DMS79 treated with DMSO at 0.1 percent for 48 hours (cell line): ENCODE measurements around the gene EVL.
"Not testable (repeated sequence)": the region's sequence is repeated elsewhere in the genome, so short reads cannot be mapped to it uniquely, and the experiment has no call there.

Source experiments
- DNase-seq: peaks from one replicate; lab custom pipeline; 2025; lab: John Stamatoyannopoulos, UW

Gene EVL

DNA sequence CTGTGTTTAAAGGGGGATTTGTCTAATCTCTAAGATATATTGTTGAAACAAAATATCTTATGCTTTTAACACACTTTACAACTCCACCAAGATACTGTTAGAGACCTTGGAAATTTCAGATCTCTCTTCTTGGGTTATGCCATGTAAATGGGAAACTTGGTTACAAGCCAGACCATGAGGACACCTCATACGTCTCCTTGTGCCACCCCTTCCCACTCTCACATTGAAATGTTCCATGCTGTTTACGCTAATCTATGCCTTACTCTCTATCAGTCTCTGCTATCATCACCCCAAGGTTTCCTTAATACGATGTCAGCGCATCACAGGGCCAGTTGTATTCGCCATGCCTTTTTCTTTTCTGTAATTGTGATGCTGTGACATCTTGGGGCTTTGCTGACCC is 107.6 kb downstream of the EVL start:
- DNase-seq = no peak

DNA sequence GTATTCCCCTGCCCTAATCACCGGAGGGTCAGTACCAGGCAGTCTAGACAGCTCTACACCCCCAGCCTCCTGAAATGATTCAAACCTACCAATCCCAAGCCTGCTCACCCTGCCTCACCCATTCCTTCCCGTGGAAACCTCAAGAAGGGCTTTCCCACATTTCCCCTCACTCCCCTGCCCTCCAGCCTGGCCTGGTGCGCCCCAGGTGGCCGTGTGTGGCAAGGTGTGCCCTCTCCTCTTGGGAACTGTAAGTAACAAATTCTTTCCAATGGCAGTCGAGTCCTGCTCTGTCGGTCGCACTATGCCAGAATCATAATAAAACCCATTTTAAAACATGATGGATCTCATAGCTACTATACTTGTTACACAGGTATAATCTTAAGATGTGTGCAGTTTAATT is 108.1 kb downstream of the EVL start:
- no peak for DNase-seq

DNA sequence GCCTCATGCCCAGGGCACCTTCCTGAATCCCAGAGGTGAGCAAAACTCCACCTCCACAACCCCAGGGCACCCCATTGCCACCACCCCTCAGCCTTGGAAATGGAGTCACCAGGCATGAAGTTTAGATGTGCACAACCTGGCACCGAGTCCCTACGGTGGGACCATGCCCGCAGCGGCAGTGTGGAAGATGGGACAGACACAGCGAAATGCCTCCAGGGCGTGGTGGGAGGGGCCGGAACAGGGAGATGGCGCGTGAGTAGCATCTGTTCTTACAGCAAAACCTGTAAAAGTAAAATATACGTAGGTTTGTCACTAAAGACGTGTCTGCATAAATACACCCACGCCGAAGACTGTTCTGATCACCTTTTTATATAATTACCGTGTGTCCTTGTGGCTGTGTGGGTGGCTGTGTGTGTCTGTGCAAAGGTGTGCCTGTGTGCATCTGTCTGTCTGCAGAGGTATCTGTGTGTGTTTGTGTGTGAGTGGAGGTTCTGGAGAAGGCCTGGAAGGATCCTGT is 111.6 kb downstream of the EVL start:
- DNase-seq = no peak

DNA sequence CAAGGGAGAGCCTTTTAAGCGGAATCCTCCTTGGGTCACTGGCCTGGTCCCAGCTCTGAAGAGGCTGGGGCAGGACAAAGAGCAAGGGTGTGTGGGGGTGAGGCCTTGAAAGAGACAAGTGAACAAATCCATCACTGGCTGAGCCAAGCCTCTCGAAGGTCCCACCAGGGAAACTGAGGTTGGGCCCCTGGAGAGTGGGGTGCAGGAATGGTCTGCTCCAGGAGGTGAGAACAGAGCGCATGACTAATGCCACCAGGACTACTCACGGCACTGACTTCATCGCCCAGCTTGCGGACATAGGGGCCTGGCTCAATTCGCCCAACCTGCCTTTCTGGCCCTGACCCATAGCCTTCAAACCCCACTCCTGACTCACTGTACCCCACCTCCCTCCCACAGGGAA is 113.5 kb downstream of the EVL start:
- DNase-seq = no peak

DNA sequence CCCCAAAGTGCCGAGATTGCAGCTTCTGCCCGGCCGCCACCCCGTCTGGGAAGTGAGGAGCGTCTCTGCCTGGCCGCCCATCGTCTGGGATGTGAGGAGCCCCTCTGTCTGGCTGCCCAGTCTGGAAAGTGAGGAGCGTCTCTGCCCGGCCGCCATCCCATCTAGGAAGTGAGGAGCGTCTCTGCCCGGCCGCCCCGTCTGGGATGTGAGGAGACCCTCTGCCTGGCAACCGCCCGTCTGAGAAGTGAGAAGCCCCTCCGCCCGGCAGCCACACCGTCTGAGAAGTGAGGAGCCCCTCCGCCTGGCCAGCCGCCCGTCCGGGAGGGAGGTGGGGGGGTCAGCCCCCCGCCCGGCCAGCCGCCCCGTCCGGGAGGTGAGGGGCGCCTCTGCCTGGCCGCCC is 115.4 kb downstream of the EVL start:
- not testable (repeated sequence) for DNase-seq

DNA sequence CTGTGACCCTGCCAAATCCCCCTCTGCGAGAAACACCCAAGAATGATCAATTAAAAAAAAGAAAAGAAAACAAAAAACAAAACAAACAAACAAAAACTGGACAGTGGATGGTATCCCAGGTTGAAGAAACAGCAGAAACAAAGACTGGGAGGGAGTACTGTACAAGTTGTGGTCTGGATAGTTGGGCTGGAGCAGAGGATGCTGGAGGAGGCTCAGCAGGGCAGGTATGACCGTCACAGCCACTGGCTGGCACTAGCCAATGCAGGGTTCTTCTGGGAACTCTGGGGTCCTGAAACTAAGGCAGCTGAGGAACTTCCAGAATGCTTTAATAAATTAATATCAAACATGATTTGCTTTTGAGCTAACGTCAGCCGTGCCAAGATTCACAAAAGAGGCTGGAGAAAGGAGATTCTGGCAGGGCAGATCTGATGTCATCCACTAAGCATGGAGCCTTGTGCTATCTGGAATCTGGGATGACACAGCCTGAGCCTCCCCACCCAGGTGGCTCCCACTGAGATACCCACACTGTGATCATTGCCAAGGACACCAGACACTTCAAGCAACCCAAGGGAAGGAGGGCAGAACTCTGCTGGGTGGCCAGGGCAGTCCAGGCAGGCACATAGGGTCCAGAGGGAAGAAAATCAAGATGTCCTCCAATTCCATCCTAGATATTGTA is 116.8 kb downstream of the EVL start:
- DNase-seq = not testable (repeated sequence)

DNA sequence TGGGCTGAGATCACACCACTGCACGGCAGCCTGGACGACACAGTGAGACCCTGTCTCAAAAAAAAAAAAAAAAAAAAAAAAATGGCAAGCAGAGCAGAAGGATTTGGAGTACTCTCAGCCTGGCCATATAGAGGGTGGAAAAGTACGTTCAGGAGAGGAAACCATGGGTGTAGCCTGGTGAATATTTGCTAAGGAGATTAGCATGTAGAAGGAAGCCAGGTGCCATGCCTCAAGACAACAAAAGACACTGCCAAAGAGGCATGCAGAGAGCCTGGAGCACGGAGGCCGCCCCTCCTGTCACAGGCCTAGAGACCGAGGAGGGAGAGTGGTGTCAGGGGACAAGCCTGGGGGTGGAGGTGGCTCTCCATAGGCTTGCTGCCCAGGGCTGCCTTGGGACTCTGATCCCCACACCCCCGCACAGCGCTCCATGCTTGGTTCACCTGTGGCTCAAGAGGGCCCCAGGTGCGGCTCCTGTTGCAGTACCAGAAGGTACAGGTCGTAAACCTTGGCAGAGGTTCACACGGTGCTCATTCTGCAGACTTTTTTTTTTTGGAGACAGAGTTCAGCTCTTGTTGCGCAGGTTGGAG is 122.1 kb downstream of the EVL start:
- peak; percentile 96 for DNase-seq

DNA sequence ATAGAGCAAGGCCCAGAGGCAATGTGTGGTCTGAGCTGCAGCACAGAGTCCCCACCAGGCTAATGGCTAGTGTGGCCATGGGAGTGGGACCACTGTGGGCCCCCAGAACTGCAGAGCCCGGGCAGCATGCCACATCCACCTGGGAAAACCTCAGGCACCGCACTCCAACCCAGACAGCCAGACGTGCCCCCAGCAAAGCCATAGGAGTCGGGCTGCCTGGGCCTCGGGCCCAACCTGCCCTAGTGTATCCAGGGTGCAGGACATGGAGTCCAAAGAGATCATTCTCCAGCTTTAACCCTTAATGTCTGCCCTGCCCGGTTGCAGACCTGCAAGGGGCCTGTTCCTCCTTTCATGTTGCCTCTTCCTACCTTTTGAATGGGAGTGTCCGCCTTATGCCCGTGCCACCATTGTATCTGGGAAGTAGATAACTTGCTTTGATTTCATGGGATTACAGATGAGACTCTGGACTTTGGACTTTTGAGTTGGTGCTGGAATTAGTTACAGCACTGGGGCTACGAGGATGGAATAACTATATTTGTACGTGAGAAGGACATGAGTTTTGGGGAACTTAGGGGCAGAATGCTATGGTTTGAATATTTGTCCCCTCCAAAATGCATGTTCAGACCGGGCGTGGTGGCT is 123.3 kb downstream of the EVL start:
- DNase-seq = no peak

DNA sequence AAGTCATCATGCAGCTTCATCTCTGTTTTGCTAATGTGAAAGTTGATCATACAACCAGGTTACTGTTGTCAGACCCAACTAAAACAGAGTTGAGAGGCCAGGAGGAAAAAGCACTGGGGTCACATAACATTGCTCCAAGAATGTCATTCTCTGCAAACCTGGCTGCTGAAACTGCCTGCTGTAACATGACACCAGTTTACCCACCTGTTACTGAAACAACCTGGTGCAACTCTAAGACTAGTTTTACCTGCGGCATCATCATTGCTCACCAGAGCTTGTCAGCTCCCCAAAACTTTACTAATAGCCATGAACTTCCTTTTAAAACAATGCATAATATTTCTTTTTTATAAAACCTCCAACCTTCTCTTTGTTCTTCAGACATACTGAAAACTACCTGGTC is 124.9 kb downstream of the EVL start:
- no peak for DNase-seq

DNA sequence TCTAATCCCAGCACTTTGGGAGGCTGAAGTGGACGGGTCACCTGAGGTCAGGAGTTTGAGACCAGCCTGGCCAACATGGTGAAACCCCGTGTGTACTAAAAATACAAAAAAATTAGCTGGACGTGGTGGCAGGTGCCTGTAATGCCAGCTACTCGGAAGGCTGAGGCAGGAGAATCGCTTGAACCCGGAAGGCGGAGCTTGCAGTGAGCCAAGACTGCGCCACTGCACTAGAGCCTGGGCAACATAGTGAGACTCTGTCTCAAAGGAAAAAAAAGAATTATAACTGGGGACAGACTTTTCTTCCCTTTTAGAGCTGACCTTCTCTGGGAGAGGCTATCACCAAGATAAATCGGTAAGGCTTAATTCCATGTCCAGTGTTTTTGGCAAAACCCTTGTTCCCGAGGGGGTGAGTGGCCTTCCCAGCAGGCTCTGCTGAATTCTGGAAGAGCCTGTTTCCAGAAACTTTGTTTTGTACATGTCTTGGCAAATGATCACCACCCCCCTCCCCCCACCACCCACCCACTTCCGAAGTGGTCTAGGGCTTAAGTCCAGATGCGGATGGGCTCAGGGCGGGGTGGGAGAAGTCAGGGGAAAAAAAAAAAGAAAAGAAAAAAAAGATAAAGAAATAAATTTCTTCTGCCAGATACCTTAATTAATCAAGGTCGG is 126.5 kb downstream of the EVL start:
- DNase-seq = no peak

DNA sequence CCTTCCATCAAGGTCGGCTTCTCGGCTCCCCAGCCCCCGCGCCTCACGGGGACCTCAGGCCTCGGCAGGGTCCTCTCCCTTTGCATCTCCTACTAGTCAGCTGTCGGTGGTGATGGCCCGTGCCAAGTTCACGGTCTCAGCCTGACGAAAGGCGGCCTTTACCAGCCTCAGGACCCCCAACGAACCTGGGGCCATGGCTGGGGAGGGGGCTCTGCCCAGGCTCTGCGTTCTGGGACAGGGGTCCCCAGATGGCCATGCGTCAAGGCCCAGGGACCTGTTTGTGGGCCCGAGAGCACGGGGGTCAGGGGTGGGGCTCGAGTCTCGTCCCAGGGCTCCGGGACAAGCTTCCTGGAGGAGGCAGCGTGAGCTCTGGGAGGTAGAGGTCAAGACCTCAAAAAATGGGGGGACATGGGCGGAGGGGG is 127.0 kb downstream of the EVL start:
- no peak for DNase-seq

DNA sequence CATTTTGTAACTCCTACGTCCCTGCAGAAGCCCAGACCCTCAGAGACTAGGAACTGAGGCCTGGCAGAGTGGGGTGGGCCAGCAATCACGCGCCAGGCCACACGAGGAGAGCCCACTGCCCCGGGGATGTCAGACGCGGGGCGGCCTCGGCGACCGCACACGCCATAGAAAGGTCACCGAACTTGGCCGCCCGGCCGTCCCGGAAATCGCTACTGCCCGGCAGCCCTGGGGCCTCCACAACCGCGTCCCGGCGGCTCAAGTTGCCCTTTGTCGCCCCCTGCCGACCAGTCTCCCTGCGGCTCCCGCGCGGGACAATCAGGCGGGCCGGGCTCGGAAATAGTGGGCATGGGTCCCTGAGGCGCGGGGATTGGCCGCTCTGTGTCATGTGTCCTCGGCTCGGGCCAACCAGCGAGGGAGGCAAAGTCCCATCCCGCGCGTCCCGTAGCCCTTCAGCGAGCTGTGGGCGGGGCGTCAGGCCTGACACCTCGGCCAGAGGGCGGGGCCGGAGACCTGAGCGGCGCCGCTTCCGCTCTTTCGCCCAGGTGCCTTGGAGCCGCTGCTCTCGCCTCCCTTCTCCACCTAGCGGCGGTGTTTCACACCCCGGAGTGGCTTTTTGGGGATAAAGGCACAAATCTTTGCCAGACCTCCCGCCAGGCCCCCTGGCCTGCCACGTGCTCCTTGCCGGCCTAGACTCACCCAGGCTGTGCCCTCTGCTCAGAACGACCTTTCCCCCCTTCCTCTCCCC is 127.6 kb downstream of the EVL start:
- DNase-seq = peak; percentile 100
